Esophagus squamous epithelium (tissue), 5 donors: ENCODE results near the gene RAB35. TPM values are rescaled to one million over a fixed set of nuclear protein-coding genes. Genes with fewer than 3 reads are reported as not detected.
A peak's percentile ranks its signal among the peaks of the same experiment; 100 is the strongest.

Source experiments
- DNase-seq: peaks from one replicate; lab custom pipeline; 2025; lab: John Stamatoyannopoulos, UW
- H3K27ac ChIP-seq, 4 donors: fragments of 200-600 bp; sonication (generic); one replicate each; pipeline ENCODE4 v1.5.1; 2016 to 2019; ENCODE audit warnings: mild to moderate bottlenecking in 1 of 4
- H3K27me3 ChIP-seq, 4 donors: fragments of 200-600 bp; sonication (generic); 1 replicate in 3 of 4; 2 replicates in 1 of 4; pipeline versions ENCODE4 v1.5.1 to v1.6.0; 2017 to 2021; ENCODE audit warnings: antibody characterized with exemption in 1 of 4
- H3K36me3 ChIP-seq, 3 donors: fragments of 200-600 bp; sonication (generic); one replicate each; pipeline ENCODE4 v1.5.1; 2016 to 2019
- H3K4me1 ChIP-seq, 3 donors: fragments of 200-600 bp; sonication (generic); one replicate each; pipeline ENCODE4 v1.5.1; 2017 to 2019
- H3K4me3 ChIP-seq, 4 donors: fragments of 200-600 bp; sonication (generic); 1 replicate in 3 of 4; 2 replicates in 1 of 4; pipeline ENCODE4 v1.5.1; 2016 to 2019; ENCODE audit warnings: mild to moderate bottlenecking in 2 of 4, moderate library complexity in 1 of 4
- H3K9me3 ChIP-seq, 3 donors: fragments of 200-600 bp; sonication (generic); one replicate each; pipeline ENCODE4 v1.5.1; 2016 to 2019
- CTCF ChIP-seq, 6 experiments: fragments of 450-650 bp in 4 of 6; fragments of 200-600 bp in 2 of 6; sonication (generic) in 2 of 6; IDR thresholded peaks; one replicate each; pipeline ENCODE4 v1.5.1; 2016 to 2019; ENCODE audit warnings: antibody characterized with exemption in 6 of 6, mild to moderate bottlenecking in 4 of 6, moderate library complexity in 4 of 6
- POLR2A ChIP-seq, 4 donors: fragments of 450-650 bp; IDR thresholded peaks; one replicate each; pipeline ENCODE4 v1.6.1; 2017; ENCODE audit warnings: antibody characterized with exemption in 4 of 4, mild to moderate bottlenecking in 4 of 4, moderate library complexity in 3 of 4
- WGBS, 2 donors: methylation state at CpG; one replicate each; pipeline ENCODE4 v1.1.5; 2018; 5-methylcytosine and 5-hydroxymethylcytosine counted together
- intact Hi-C: fragments of 100-400 bp; cut with DNase I; formaldehyde crosslinking; loops from one replicate; pipeline ENCODE4 v1.15.0; 2022
- total RNA-seq, 4 donors: library from RNA; depleted of rRNA; stranded (reverse); fragments of >200 nt; gene quantifications; one replicate each; pipeline ENCODE4 v1.1.0, GENCODE V29; 2016
- donor health status: DM: yes; HTN: yes; CAD: no.

RAB35 gene
- total RNA-seq, 4 donors from 2014 or later, result 25.8 to 38.9 (median 32.0) TPM

GRCh38 chr12:120115692-120116440 lies 687 bp downstream of the RAB35 start:
- Histone ChIP-seq H3K9me3 (no peaks in the 10 kb centered on the region), H3K27me3 (no peaks in the 10 kb centered on the region), H3K27ac (peak overlapping the region; percentile 93 to 97 (median 96)), H3K4me1 (peaks cover 42 to 77% (median 45%) of the 10 kb centered on the region in 3 donors), H3K36me3 (peaks cover 0 to 22% (median 0%) of the 10 kb centered on the region in 3 donors), H3K4me3 (peak overlapping the region; percentile 61 to 93 (median 78))
- intact Hi-C loops, result no loop called here
- no peak for TF ChIP-seq POLR2A (IDR thresholded peaks at IDR 0.05)
- no peak for TF ChIP-seq CTCF (IDR thresholded peaks at IDR 0.05)
- WGBS, 2 donors, result 27 to 28% methylated on average over 10 to 14 of the region's 31 CpGs
- DNase-seq, result no peak

DNA sequence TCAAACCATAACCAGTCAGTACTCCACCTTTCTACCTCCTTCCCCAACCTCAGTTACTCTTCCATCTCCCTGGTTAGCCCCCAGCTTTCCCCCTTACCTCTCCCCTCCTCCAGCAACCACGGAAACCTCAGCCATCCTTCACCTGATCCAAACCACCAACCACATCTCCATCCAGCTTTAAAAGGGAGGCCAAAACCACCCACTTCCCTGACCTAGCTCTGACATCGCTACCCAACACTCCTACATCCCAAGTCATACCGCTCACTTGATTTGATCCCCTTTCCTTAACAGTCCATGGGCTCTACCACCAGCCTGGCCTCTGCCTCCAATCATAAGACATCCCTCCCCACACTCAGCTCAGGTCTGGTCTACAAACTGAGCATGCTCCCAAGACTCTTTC lies 1.5 kb downstream of the RAB35 start:
- peak overlapping the region in 2 of 4 donors; percentile 93 to 97 for H3K27ac ChIP-seq
- no peaks in the 10 kb centered on the region for H3K27me3 ChIP-seq
- TF ChIP-seq CTCF (IDR thresholded peaks at IDR 0.05) (no peak), POLR2A (IDR thresholded peaks at IDR 0.05) (no peak)
- H3K4me3 ChIP-seq, result peak overlapping the region; percentile 61 to 93 (median 78)
- DNase-seq, result no peak
- peaks cover 43 to 84% (median 51%) of the 10 kb centered on the region in 3 donors for H3K4me1 ChIP-seq
- WGBS, 2 donors, result 71 to 89% methylated on average over 3 of the region's 3 CpGs
- intact Hi-C loops, result no loop called here
- H3K36me3 ChIP-seq, result peaks cover 0 to 22% (median 0%) of the 10 kb centered on the region in 3 donors
- no peaks in the 10 kb centered on the region for H3K9me3 ChIP-seq

DNA sequence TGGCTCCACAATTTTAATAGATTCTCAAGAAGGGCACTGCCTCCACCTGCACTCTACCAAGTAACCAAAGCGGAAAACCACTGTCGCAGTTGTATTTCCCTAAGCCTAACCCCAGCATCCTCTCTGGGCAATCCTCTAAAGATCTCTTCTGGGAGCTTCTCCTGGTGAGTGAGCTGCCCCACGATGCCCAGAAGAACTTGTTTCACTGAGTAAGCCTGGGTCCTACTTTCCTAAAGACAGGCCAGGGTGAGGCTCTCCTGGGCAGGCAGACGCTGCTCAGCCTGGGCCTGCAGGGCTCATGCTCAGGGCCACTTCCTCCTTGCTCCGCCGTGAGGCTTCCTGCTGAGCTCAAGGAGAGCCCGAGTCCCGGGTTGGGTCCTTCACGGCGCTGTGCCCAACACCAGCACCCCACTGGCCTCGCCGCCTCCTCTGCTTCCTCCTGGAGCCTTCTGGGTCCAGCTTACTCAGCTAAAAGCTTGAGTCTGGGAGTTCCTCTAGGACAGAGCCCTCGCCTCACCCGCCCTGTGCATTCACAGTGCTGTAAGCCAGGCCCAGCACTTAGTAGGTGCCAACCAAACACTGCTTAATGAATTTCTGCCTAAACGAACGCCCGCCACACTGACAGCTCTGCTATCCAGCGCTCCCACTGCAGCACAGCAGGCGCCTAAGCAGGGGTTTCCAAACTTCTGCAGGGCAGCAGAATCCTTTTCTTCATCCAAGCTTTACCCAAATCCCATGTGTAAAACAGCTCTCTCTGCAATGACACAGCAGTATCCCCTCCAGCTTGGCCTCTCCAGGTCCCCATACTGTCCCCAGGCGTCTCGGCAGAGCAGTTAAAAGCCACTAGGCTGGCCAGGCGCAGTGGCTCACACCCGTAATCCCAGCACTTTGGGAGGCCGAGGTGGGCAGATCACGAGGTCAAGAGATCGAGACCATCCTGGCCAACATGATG lies 5.7 kb downstream of the RAB35 start:
- intact Hi-C loops, result no loop called here
- peak overlapping the region in 1 of 4 donors; percentile 30 for H3K4me3 ChIP-seq
- no peaks in the 10 kb centered on the region for H3K27me3 ChIP-seq
- peaks cover 28 to 74% (median 33%) of the 10 kb centered on the region in 3 donors for H3K4me1 ChIP-seq
- peak; percentile 38 for DNase-seq
- H3K36me3 ChIP-seq, result peaks cover 0 to 50% (median 4%) of the 10 kb centered on the region in 3 donors
- TF ChIP-seq POLR2A (IDR thresholded peaks at IDR 0.05) (no peak), CTCF (IDR thresholded peaks at IDR 0.05) (no peak)
- peak overlapping the region; percentile 38 to 67 (median 66) for H3K27ac ChIP-seq
- WGBS, 2 donors, result 71 to 80% methylated on average over 6 to 10 of the region's 26 CpGs
- no peaks in the 10 kb centered on the region for H3K9me3 ChIP-seq

GRCh38 chr12:120109570-120110267 lies 6.8 kb downstream of the RAB35 start:
- Histone ChIP-seq H3K9me3 (no peaks in the 10 kb centered on the region), H3K36me3 (peaks cover 0 to 56% (median 4%) of the 10 kb centered on the region in 3 donors), H3K4me1 (peaks cover 16 to 63% (median 22%) of the 10 kb centered on the region in 3 donors), H3K27me3 (no peaks in the 10 kb centered on the region), H3K27ac (peak overlapping the region in 3 of 4 donors; percentile 0 to 34 (median 10)), H3K4me3 (no peak overlapping the region)
- intact Hi-C loops, result no loop called here
- TF ChIP-seq POLR2A (IDR thresholded peaks at IDR 0.05) (no peak), CTCF (IDR thresholded peaks at IDR 0.05) (no peak)
- WGBS, 2 donors, result 80 to 83% methylated on average over 6 to 9 of the region's 10 CpGs
- DNase-seq, result no peak
